IPS-18c (cell line): ENCODE measurements around the gene POLG.

Source experiments
- H3K4me3 ChIP-seq: 2 replicates; pipeline ENCODE4 v1.7.0; 2013; ENCODE audit warnings: low read depth, mild to moderate bottlenecking, low read length, moderate library complexity; ENCODE audit not compliant: insufficient read depth
- H3K9me3 ChIP-seq: one replicate; pipeline ENCODE4 v1.6.1; 2013; ENCODE audit warnings: mild to moderate bottlenecking, low read length, moderate library complexity; ENCODE audit not compliant: control insufficient read depth, insufficient read depth

Gene POLG

DNA sequence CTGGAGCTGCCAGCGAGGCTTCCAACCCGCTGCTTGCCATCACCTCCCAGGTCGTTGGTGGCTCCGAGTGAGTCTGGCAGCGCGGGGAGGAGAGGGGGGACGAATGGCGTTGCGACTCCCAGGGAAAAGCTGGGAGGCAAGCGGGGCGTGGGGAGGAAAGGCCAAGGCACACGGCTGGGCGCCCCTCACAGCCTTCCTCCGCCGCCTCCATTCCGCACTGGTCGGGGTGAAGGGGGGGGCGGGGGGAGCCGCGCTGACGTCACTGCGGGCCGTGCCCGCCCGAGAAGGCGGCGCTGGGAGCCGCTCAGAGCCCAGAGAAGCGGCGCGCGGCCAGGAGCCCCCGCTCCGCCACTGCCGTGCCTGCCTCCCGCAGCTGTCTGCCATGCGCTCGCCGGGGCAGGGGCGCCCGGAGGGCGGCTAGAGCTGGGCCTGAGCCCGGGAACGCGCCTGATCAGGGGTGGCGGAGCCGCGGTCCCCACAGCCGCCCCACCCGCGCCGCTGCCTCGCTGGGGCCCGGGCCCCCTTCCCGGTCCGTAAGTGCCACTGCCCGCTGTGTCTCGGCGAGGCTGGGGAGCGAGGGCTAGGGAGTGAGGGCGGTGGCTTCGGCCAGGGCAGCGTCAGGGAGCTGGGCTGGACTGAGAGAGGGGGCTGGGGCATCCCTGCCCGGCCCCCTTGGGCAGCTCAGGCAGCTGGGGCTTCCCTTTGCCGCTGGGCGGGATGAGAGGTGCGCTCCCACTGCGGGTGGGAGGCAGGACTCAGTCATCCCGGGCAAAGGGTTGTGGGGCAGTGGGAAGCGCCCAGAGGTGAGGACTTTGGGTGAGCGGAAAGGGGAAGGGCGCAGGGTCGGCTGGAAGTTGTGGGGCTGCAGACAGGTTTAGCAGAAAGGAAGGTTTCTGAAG is 27.8 kb upstream of the POLG start:
- H3K4me3 ChIP-seq = no peak overlapping the region; the same call in 1 of the 2 replicates
- peaks cover 16% of the 10 kb centered on the region for H3K9me3 ChIP-seq

DNA sequence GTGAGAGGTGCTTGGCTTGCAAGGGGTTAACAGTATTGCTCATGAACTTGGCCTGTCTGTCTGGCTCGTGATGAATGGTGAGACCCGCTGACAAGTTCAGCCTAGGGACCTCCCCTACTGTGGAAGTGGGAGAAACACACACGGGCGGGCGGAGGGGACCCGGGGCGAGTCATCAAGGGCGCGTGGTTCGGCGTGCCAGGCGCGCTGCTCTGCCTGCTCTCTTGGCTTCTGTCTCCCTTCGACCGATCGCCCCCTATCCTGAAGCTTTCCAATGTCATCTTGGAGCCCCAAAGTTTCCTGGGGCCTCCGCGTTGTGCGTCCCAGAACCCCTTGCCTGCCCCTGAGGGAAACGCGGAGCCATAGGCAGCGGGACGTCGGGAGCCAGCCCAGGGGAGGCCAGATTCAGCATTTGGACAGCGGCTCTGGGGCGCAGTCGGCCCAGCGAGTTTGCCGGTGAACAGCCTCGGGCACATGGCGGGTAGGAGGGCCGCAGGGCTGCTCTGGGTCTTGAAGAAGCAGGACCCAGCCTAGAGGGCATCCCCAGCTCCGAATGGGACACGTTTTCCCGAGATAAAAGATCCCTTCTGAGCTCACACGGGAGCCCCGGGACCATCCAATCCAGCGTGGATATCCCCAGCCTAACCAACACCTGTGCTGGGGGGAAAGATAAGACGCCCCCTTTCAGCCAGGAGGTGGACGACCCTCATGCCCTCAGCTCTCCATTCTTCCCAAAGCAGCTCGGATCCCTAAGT is 27.0 kb upstream of the POLG start:
- no peak overlapping the region for H3K4me3 ChIP-seq
- H3K9me3 ChIP-seq = peaks cover 16% of the 10 kb centered on the region

GRCh38 chr15:89360294-89360971 is 25.8 kb upstream of the POLG start:
- Histone ChIP-seq H3K4me3 (no peak overlapping the region), H3K9me3 (peaks cover 10% of the 10 kb centered on the region)

- H3K4me3 ChIP-seq = no peak overlapping the region
Observed at GRCh38 chr15:89359471-89360293, 25.1 kb upstream of the POLG start.

DNA sequence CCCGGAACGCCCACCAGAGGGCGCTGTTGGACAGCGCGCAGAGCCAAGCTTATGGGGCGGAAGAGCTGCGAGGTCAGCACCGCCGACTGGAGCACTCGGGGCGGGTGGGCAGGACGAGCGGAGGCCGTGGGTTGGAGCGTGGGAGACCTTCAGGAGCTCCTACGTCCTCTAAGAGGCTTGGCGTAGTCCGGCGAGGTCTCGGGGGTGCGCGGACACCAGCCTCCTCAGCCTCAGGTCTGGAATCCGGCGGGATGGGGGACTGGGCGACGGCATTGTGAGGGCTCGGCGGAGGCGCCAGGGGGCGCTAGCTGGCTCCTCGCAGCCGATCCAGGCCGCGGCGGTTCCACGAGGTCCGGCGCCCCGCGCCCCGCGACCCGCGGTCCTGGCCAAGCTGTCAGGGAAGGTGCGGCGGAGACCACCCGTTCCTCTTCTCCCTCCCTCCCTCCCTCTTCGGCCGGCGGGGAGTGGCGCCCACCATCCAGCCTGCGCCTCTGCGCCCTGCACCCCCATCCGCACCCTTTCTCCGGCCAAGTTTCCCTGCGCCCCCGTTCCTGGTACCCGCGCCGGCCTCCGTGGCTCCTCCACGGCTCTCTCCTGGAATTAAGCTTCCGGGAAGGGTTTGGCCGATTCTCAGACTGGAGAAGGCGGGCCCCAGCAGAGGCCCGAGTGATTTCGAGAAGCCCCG is 24.3 kb upstream of the POLG start:
- peak overlapping the region; percentile 52; the same call in 1 of the 2 replicates for H3K4me3 ChIP-seq
- H3K9me3 ChIP-seq = peaks cover 10% of the 10 kb centered on the region

More at GRCh38 chr15:89359471-89360293, 25.1 kb upstream of the POLG start:
- peaks cover 10% of the 10 kb centered on the region for H3K9me3 ChIP-seq

- Histone ChIP-seq H3K9me3 (peaks cover 10% of the 10 kb centered on the region), H3K4me3 (peak overlapping the region; percentile 52; the same call in 1 of the 2 replicates)
Observed at GRCh38 chr15:89358435-89358754, 23.8 kb upstream of the POLG start.

DNA sequence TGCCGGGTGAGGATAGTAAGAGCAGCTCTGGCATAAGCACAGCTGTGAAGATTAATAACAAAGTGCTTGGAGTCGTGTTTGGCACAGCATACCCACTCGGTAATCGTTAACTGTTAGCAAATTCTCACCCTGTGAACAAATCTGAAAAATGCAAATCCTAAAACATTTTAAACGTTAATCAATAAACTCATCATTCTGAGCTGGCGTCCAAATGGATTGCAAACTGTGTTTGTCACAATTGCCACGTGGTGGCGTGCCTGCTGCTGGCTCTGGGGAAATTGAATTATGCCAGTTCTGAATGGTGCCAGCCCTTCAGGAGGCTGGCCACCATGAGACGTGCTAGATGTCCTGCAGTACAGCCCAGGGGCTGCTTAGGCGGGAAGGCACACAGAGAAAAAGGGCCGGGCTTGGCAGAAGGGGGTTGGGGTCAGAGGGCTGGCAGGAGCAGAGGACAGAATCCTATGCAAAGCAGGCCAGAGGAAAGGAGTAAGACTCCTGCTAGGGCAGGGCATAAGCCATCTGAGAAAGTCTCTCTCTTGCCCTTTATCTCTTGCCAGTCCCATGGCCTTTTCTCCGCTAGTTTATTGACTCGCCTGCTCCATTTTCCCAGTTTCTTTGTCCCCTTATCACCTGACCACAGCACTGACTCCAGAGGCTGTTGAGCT is 22.1 kb upstream of the POLG start:
- H3K4me3 ChIP-seq = no peak overlapping the region
- H3K9me3 ChIP-seq = peaks cover 7% of the 10 kb centered on the region

GRCh38 chr15:89353991-89354390 is 19.4 kb upstream of the POLG start:
- Histone ChIP-seq H3K9me3 (no peaks in the 10 kb centered on the region), H3K4me3 (no peak overlapping the region)

GRCh38 chr15:89352476-89352875 is 17.9 kb upstream of the POLG start:
- Histone ChIP-seq H3K4me3 (no peak overlapping the region), H3K9me3 (no peaks in the 10 kb centered on the region)

- H3K4me3 ChIP-seq = no peak overlapping the region
- no peaks in the 10 kb centered on the region for H3K9me3 ChIP-seq
Observed at GRCh38 chr15:89349206-89349558, 14.6 kb upstream of the POLG start.

DNA sequence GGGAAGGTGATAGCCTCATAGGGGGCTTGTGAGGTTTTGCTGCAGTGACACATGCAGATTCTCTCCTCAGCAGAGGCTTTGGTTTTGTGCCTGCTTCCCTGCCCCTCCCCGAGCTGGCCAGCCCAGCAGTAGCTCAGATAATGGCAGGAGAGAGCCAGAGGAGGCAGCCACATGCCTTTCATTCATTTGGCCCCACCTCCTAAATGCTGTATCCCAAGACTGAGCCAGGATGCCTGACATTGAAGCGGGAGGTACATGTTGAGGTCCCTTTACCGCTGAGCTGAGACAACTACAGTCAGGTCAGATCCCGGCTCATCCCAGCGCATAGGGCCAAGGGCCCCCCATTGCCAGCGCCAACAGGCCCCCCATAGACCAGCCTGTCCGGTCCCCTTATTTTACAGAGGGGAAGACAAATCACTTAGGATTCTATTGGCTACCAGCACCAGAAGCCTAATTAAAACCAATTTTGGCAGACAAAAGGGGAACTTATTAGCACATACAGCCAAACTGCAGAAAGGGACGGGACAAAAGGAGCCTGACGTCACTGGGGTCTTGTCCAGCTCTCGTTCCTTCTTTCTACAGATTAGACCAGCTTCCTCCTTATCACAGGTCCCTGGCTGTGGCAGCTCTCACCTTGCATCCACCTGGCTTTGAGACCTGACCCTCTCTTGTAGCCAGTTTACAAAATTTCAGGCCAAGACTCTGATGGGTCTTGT is 12.1 kb upstream of the POLG start:
- Histone ChIP-seq H3K9me3 (no peaks in the 10 kb centered on the region), H3K4me3 (no peak overlapping the region)

- H3K9me3 ChIP-seq = no peaks in the 10 kb centered on the region
- H3K4me3 ChIP-seq = no peak overlapping the region
Observed at GRCh38 chr15:89345248-89345647, 10.6 kb upstream of the POLG start.

GRCh38 chr15:89342840-89343239 is 8.2 kb upstream of the POLG start:
- no peak overlapping the region for H3K4me3 ChIP-seq
- no peaks in the 10 kb centered on the region for H3K9me3 ChIP-seq

- no peaks in the 10 kb centered on the region for H3K9me3 ChIP-seq
- H3K4me3 ChIP-seq = no peak overlapping the region
Observed at GRCh38 chr15:89341316-89342005, 6.8 kb upstream of the POLG start.

GRCh38 chr15:89340573-89340972 is 5.9 kb upstream of the POLG start:
- Histone ChIP-seq H3K4me3 (no peak overlapping the region), H3K9me3 (no peaks in the 10 kb centered on the region)
